ENCODE measurements around the gene CLTC.

- no peak for TF ChIP-seq CTCF (conservative IDR thresholded peaks at IDR 0.05; ENCODE audit: low read length)
- no peak for TF ChIP-seq EZH2phosphoT487 (IDR thresholded peaks at IDR 0.05; ENCODE audit: borderline replicate concordance)
Observed at GRCh38 chr17:59600169-59600568, 19.5 kb upstream of the CLTC start.

Data from Loucy (cell line).